Lower lobe of right lung (tissue), 2 donors: ENCODE data around the gene ODAM. TPM values are rescaled to one million over a fixed set of nuclear protein-coding genes. Genes with fewer than 3 reads are reported as not detected.
"Not testable (repeated sequence)": the region's sequence is repeated elsewhere in the genome, so short reads cannot be mapped to it uniquely, and the experiment has no call there.

Experiments used
- ATAC-seq, 2 donors: fragments of 200-7000 bp; cut with Tn5 transposase; one replicate each; pipeline ENCODE4 v1.9.1; 2020 to 2022; ENCODE audit warnings: mild to moderate bottlenecking in 2 of 2, moderate library complexity in 2 of 2
- DNase-seq: peaks from one replicate; pipeline ENCODE4 v3.0.0-alpha.2; 2020
- H3K27ac ChIP-seq: fragments of 200-600 bp; one replicate; pipeline ENCODE4 v1.8.0; 2022
- H3K27me3 ChIP-seq: fragments of 200-600 bp; one replicate; pipeline ENCODE4 v1.8.0; 2022; ENCODE audit warnings: low read depth
- H3K36me3 ChIP-seq: fragments of 200-600 bp; one replicate; pipeline ENCODE4 v1.8.0; 2022; ENCODE audit warnings: mild to moderate bottlenecking
- H3K4me1 ChIP-seq: fragments of 200-600 bp; one replicate; pipeline ENCODE4 v1.8.0; 2022
- H3K4me3 ChIP-seq: fragments of 200-600 bp; one replicate; pipeline ENCODE4 v1.8.0; 2022; ENCODE audit warnings: mild to moderate bottlenecking
- H3K9me3 ChIP-seq: fragments of 200-600 bp; one replicate; pipeline ENCODE4 v1.8.0; 2022
- intact Hi-C: fragments of 100-400 bp; cut with DNase I; formaldehyde crosslinking; loops from one replicate; pipeline ENCODE4 v1.11.0; 2022
- total RNA-seq: library from RNA; stranded (reverse); fragmentation: NEBNext Ultra II Directional; extraction: Animal tissue kit (Norgen Biotek cat#: 25700); gene quantifications from one replicate; pipeline ENCODE4 v1.2.1, GENCODE V29; 2021
- TF ChIP-seq, protein P1 (sequence below): fragments of 200-600 bp; IDR thresholded peaks from one replicate; pipeline ENCODE4 v1.8.0; 2022; ENCODE audit warnings: antibody characterized with exemption, mild to moderate bottlenecking
- donor health status: DM: no; HTN: yes; CAD: no; lungs with severe emphysema.

The ODAM gene
- total RNA-seq, 1 donor from 2014 or later = 2.6 TPM

GRCh38 chr4:70192895-70193294 is 2.6 kb upstream of the ODAM start:
- TF ChIP-seq, protein P1, sequence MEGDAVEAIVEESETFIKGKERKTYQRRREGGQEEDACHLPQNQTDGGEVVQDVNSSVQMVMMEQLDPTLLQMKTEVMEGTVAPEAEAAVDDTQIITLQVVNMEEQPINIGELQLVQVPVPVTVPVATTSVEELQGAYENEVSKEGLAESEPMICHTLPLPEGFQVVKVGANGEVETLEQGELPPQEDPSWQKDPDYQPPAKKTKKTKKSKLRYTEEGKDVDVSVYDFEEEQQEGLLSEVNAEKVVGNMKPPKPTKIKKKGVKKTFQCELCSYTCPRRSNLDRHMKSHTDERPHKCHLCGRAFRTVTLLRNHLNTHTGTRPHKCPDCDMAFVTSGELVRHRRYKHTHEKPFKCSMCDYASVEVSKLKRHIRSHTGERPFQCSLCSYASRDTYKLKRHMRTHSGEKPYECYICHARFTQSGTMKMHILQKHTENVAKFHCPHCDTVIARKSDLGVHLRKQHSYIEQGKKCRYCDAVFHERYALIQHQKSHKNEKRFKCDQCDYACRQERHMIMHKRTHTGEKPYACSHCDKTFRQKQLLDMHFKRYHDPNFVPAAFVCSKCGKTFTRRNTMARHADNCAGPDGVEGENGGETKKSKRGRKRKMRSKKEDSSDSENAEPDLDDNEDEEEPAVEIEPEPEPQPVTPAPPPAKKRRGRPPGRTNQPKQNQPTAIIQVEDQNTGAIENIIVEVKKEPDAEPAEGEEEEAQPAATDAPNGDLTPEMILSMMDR = no peak
- H3K27me3 ChIP-seq = no peaks in the 10 kb centered on the region

DNA sequence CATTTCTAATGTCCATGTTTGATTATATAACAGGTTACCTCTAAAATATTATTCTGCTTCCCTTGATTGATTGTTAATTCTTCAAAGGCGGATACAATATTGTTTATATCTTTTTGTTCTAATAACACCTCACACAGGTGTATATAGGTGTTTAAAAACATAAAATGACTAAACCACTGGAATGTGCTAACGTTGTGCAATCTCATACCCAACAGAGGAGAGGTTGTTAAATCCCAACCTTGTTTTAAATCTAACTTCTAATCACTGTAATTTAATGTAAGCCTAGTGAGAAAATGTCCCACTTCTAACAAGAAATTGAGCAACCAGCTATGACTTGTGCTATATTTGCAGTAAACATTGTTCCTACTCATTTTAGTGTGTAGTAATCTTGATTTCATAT is 1.3 kb downstream of the ODAM start:
- no peaks in the 10 kb centered on the region for H3K9me3 ChIP-seq

More at GRCh38 chr4:70192895-70193294, 2.6 kb upstream of the ODAM start:
- DNase-seq (no peak), ATAC-seq (no peak)
- no peaks in the 10 kb centered on the region for H3K36me3 ChIP-seq
- H3K9me3 ChIP-seq = no peaks in the 10 kb centered on the region
- H3K4me3 ChIP-seq = no peak overlapping the region
- H3K27ac ChIP-seq = no peak overlapping the region
- H3K4me1 ChIP-seq = no peaks in the 10 kb centered on the region
- intact Hi-C loops = no loop called here

GRCh38 chr4:70197842-70198241 is 2.3 kb downstream of the ODAM start:
- ATAC-seq (peak; percentile 87 to 97), DNase-seq (peak; percentile 47)
- no peaks in the 10 kb centered on the region for H3K9me3 ChIP-seq
- H3K27me3 ChIP-seq = no peaks in the 10 kb centered on the region
- TF ChIP-seq, protein P1 = no peak
- no peaks in the 10 kb centered on the region for H3K4me1 ChIP-seq
- intact Hi-C loops = no loop called here
- peak overlapping the region; percentile 5 for H3K27ac ChIP-seq
- no peak overlapping the region for H3K4me3 ChIP-seq
- no peaks in the 10 kb centered on the region for H3K36me3 ChIP-seq

More for the DNA sequence above, 1.3 kb downstream of the ODAM start:
- Histone ChIP-seq H3K4me3 (no peak overlapping the region), H3K36me3 (no peaks in the 10 kb centered on the region), H3K27me3 (no peaks in the 10 kb centered on the region), H3K4me1 (no peaks in the 10 kb centered on the region), H3K27ac (no peak overlapping the region)
- TF ChIP-seq, protein P1 = no peak
- no peak for DNase-seq
- ATAC-seq = peak in 1 of 2 donors; percentile 62
- intact Hi-C loops = no loop called here

GRCh38 chr4:70203601-70204000 is 8.1 kb downstream of the ODAM start:
- no peak for DNase-seq
- intact Hi-C loops = no loop called here

DNA sequence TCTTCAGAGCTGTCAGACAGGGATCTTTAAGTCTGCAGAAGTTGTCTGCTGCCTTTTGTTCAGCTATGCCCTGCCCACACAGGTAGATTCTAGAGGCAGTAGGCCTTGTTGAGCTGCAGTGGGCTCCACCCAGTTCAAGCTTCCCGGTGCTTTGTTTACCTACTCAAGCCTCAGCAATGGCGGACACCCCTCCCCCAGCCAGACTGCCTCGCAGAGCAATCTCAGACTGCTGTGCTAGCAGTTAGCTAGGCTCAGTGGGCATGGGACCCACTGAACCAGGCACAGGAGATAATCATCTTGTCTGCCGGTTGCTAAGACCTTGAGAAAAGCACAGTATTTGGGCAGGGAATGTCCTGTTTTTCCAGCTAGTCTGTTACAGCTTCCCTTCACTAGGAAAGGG is 17.2 kb downstream of the ODAM start:
- H3K27me3 ChIP-seq, H3K9me3 ChIP-seq, ATAC-seq, H3K36me3 ChIP-seq, H3K4me1 ChIP-seq, intact Hi-C loops, DNase-seq, H3K27ac ChIP-seq, H3K4me3 ChIP-seq: not testable (repeated sequence)

More at GRCh38 chr4:70203601-70204000, 8.1 kb downstream of the ODAM start:
- no peaks in the 10 kb centered on the region for H3K27me3 ChIP-seq
- no peaks in the 10 kb centered on the region for H3K9me3 ChIP-seq
- H3K4me1 ChIP-seq = no peaks in the 10 kb centered on the region
- ATAC-seq = no peak
- H3K4me3 ChIP-seq = no peak overlapping the region
- TF ChIP-seq, protein P1 = no peak
- H3K36me3 ChIP-seq = no peaks in the 10 kb centered on the region
- H3K27ac ChIP-seq = no peak overlapping the region

GRCh38 chr4:70216109-70216508 is 20.6 kb downstream of the ODAM start:
- intact Hi-C loops = not testable (repeated sequence)

DNA sequence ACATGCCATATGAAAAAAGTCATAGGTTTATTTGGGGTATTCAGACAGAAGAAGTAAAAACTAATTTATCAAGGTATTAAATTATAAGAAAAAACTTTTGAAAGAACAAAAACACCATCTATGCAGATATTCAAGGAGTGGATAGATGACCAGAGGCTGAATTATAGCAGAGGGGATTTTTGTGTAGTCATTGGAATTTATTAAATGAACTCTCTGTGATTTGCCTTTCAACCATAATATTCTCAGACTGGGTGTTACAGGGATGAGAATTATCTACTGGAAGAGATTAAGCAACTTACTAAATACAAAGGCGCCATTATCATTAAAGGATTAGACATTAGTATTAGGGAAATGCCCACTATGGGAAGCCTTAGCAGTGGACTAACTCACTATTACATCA is 21.0 kb downstream of the ODAM start:
- ATAC-seq, H3K4me3 ChIP-seq, H3K27me3 ChIP-seq, H3K27ac ChIP-seq, H3K9me3 ChIP-seq, H3K36me3 ChIP-seq, DNase-seq, H3K4me1 ChIP-seq, intact Hi-C loops: not testable (repeated sequence)

More at GRCh38 chr4:70216109-70216508, 20.6 kb downstream of the ODAM start:
- H3K4me3 ChIP-seq, ATAC-seq, H3K9me3 ChIP-seq, H3K27me3 ChIP-seq, DNase-seq, H3K36me3 ChIP-seq, H3K4me1 ChIP-seq, H3K27ac ChIP-seq: not testable (repeated sequence)

DNA sequence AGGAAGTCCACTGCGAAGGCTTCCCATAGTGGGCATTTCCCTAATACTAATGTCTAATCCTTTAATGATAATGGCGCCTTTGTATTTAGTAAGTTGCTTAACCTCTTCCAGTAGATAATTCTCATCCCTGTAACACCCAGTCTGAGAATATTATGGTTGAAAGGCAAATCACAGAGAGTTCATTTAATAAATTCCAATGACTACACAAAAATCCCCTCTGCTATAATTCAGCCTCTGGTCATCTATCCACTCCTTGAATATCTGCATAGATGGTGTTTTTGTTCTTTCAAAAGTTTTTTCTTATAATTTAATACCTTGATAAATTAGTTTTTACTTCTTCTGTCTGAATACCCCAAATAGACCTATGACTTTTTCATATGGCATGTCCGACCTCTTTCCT is 25.9 kb downstream of the ODAM start:
- DNase-seq, ATAC-seq, H3K36me3 ChIP-seq, H3K27ac ChIP-seq, intact Hi-C loops, H3K27me3 ChIP-seq, H3K4me3 ChIP-seq, H3K9me3 ChIP-seq, H3K4me1 ChIP-seq: not testable (repeated sequence)

DNA sequence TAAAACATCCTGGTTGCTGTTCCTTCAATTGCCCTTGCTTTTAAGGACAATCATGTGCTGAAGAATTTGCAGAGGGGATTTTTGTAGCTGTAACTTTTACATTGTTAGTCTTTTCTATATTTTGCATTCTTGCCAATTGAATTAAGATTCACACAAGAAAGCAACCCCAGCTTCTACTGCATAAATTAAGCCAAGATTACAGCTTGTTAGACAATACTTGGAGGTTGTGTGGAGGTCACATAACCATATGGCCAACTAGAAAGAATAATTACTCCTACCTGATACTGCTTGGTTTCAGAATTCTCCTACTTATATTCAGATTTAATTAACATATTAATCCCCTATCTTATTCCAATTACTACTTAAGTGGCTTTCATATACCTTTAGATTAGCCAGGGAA is 26.3 kb downstream of the ODAM start:
- H3K9me3 ChIP-seq, ATAC-seq, intact Hi-C loops, H3K4me3 ChIP-seq, H3K27me3 ChIP-seq, H3K36me3 ChIP-seq, H3K4me1 ChIP-seq, DNase-seq, H3K27ac ChIP-seq: not testable (repeated sequence)
